Stimulated activated effector memory CD8-positive, alpha-beta T cell treated with anti-CD3 and anti-CD28 coated beads, Interleukin-12 subunit alpha, Interleukin-12 subunit beta, amount 100 ng/mL, for 72 hours (primary cell): ENCODE results near the gene RBFOX2.
"Not testable (repeated sequence)": the region's sequence is repeated elsewhere in the genome, so short reads cannot be mapped to it uniquely, and the experiment has no call there.

ENCODE experiments used
- ATAC-seq: fragments of 150-1000 bp; cut with Tn5 transposase; 2 replicates; pipeline ENCODE4 v1.10.0; 2021
- DNase-seq, 2 donors: peaks; one replicate each; pipeline ENCODE4 v3.0.0; 2021 to 2022; ENCODE audit warnings: low spot score in 2 of 2
- H3K27ac Mint-ChIP-seq: one replicate; pipeline ENCODE4 v1.8.0; 2022; ENCODE audit warnings: mild to moderate bottlenecking, mixed read lengths
- H3K36me3 Mint-ChIP-seq: one replicate; pipeline ENCODE4 v1.8.0; 2022; ENCODE audit warnings: mild to moderate bottlenecking, mixed read lengths
- H3K4me1 Mint-ChIP-seq: one replicate; pipeline ENCODE4 v1.8.0; 2022; ENCODE audit warnings: mixed read lengths
- H3K4me3 Mint-ChIP-seq: one replicate; pipeline ENCODE4 v1.8.0; 2022; ENCODE audit warnings: mild to moderate bottlenecking, mixed read lengths
- H3K9me3 Mint-ChIP-seq: one replicate; pipeline ENCODE4 v1.8.0; 2022; ENCODE audit warnings: mixed read lengths

The RBFOX2 gene

GRCh38 chr22:36022697-36023096, 5.9 kb downstream of the RBFOX2 start:
- Mint-ChIP-seq H3K9me3 (no peaks in the 10 kb centered on the region), H3K27ac (no peak overlapping the region), H3K4me3 (no peak overlapping the region), H3K4me1 (peaks cover 22% of the 10 kb centered on the region), H3K36me3 (no peaks in the 10 kb centered on the region)
- DNase-seq (no peak), ATAC-seq (no peak)

DNA sequence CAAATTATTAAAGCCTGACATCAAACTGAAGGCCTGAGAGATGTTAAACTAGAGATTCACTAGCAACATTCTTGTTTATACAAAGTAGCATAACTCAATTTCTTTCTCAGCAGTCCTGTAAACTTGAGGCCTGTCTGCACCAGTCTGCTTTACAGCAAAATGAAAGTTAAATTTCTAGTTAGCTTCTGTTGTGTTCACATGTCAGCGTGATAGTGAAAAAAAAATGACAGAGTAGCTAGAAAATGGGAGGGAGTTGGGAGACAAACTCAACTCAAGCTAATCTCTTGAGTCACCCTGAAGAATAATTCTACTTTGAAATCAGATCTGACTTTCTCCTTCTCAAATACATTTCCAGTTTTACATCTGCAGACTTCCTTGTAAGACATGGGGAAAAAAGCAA, 6.5 kb downstream of the RBFOX2 start:
- peak; percentile 11 for ATAC-seq
- H3K36me3 Mint-ChIP-seq = no peaks in the 10 kb centered on the region
- H3K4me1 Mint-ChIP-seq = peaks cover 17% of the 10 kb centered on the region
- H3K9me3 Mint-ChIP-seq = no peaks in the 10 kb centered on the region
- no peak overlapping the region for H3K4me3 Mint-ChIP-seq
- DNase-seq = no peak
- H3K27ac Mint-ChIP-seq = no peak overlapping the region

- Mint-ChIP-seq H3K27ac (no peak overlapping the region), H3K36me3 (no peaks in the 10 kb centered on the region), H3K9me3 (no peaks in the 10 kb centered on the region), H3K4me1 (peaks cover 17% of the 10 kb centered on the region), H3K4me3 (no peak overlapping the region)
- DNase-seq (no peak), ATAC-seq (no peak)
Measured at GRCh38 chr22:36021606-36022153, 6.9 kb downstream of the RBFOX2 start.

DNA sequence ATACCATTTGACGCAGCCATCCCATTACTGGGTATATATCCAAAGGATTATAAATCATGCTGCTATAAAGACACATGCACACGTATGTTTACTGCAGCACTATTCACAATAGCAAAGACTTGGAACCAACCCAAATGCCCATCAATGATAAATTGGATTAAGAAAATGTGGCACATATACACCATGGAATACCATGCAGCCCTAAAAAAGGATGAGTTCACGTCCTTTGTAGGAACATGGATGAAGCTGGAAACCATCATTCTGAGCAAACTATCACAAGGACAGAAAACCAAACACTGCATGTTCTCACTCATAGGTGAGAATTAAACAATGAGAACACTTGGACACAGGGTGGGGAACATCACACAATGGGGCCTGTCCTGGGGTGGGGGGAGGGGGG, 7.8 kb downstream of the RBFOX2 start:
- H3K4me1 Mint-ChIP-seq = peaks cover 17% of the 10 kb centered on the region
- not testable (repeated sequence) for H3K4me3 Mint-ChIP-seq, DNase-seq, H3K36me3 Mint-ChIP-seq, H3K27ac Mint-ChIP-seq, H3K9me3 Mint-ChIP-seq, ATAC-seq

- H3K27ac Mint-ChIP-seq = no peak overlapping the region
- peaks cover 11% of the 10 kb centered on the region for H3K4me1 Mint-ChIP-seq
- ATAC-seq (no peak), DNase-seq (no peak)
- no peaks in the 10 kb centered on the region for H3K36me3 Mint-ChIP-seq
- H3K9me3 Mint-ChIP-seq = no peaks in the 10 kb centered on the region
- H3K4me3 Mint-ChIP-seq = no peak overlapping the region
Measured at GRCh38 chr22:36017651-36018091, 11.0 kb downstream of the RBFOX2 start.

- Mint-ChIP-seq H3K9me3 (no peaks in the 10 kb centered on the region), H3K36me3 (no peaks in the 10 kb centered on the region), H3K27ac (no peak overlapping the region), H3K4me1 (peaks cover 6% of the 10 kb centered on the region), H3K4me3 (no peak overlapping the region)
- ATAC-seq = no peak
- no peak for DNase-seq
Measured at GRCh38 chr22:36016684-36017083, 11.9 kb downstream of the RBFOX2 start.

GRCh38 chr22:36015811-36016529, 12.7 kb downstream of the RBFOX2 start:
- DNase-seq (no peak), ATAC-seq (no peak)
- Mint-ChIP-seq H3K4me1 (peaks cover 5% of the 10 kb centered on the region), H3K36me3 (no peaks in the 10 kb centered on the region), H3K9me3 (no peaks in the 10 kb centered on the region), H3K27ac (no peak overlapping the region), H3K4me3 (no peak overlapping the region)

DNA sequence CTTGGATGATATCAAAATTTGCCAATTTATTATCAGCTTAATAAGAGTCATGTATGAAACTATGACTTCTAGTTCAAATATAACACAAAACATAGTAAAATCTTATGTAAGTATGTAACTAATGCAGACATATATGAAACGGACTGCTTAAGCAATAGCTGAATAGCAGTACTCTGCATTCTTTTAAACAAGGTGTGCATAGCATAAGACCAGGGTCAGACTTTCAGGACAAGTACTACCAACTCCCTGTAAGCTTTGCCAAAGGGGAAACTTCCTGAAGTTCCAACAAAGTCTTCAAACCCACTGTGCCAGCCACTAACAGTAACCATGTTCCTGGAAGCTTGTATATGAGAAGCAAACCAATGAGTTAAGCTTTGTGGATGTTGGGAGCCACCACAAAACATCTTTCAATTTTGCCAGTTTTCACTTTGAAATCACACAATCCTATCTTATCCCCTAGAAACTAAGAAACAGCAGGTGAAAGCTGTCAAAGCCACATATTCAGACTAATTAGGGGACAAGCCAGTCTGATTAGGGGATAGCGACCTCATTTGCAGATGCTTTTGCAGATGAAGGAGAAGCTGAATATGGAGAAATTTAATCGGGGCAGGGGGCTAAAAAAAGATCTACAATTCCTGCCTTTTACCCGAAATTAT, 13.3 kb downstream of the RBFOX2 start:
- no peaks in the 10 kb centered on the region for H3K36me3 Mint-ChIP-seq
- peaks cover 5% of the 10 kb centered on the region for H3K4me1 Mint-ChIP-seq
- no peak for DNase-seq
- ATAC-seq = no peak
- no peak overlapping the region for H3K27ac Mint-ChIP-seq
- no peaks in the 10 kb centered on the region for H3K9me3 Mint-ChIP-seq
- H3K4me3 Mint-ChIP-seq = no peak overlapping the region

DNA sequence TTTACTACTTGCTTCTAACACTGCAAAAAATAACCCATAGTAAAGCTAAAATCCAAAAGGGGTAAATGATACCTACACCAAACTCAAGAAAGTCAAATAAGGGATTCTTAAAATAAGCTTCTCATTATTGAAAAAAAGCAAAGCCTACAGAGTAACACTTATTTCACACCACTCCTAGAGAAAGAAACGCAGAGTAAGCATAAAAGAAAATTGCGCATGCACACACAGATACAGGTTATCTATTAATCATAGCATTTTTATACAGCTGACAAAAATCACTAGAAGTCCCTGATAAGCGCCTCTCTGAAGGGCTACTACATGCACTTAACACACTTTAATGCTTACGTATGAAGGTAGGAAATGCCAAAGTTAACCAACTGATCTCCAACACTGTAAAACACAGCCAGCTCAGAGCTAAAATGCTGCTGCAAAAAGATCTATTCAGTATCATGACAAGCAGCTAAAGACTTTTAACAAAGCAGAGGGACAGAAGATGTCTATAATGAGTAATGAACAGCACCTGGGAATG, 14.0 kb downstream of the RBFOX2 start:
- H3K4me1 Mint-ChIP-seq = peaks cover 5% of the 10 kb centered on the region
- no peak overlapping the region for H3K4me3 Mint-ChIP-seq
- H3K36me3 Mint-ChIP-seq = no peaks in the 10 kb centered on the region
- no peaks in the 10 kb centered on the region for H3K9me3 Mint-ChIP-seq
- DNase-seq = no peak
- no peak for ATAC-seq
- H3K27ac Mint-ChIP-seq = no peak overlapping the region

GRCh38 chr22:36012332-36012731, 16.3 kb downstream of the RBFOX2 start:
- Mint-ChIP-seq H3K27ac (no peak overlapping the region), H3K9me3 (no peaks in the 10 kb centered on the region), H3K4me3 (no peak overlapping the region), H3K4me1 (no peaks in the 10 kb centered on the region), H3K36me3 (no peaks in the 10 kb centered on the region)
- DNase-seq = no peak
- no peak for ATAC-seq

DNA sequence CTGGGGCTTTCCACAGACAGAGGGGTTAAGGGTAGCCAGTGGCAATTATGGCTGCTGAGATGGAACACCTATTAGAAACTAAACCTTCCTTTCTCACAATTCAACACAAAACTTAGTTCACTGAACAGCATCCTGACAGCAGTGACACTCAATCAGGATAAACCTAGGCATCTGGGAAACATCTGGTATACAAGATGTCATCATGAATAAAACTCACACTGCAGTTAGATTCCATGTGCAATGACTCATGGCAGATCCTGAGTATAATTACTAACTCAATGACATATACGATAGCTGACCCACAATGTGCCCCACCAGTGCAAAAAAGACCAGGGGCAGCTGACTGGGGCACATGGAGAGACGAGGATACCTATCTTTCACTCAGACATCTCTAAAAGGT, 17.7 kb downstream of the RBFOX2 start:
- Mint-ChIP-seq H3K4me1 (no peaks in the 10 kb centered on the region), H3K9me3 (no peaks in the 10 kb centered on the region), H3K4me3 (no peak overlapping the region), H3K36me3 (no peaks in the 10 kb centered on the region), H3K27ac (no peak overlapping the region)
- DNase-seq (no peak), ATAC-seq (no peak)

GRCh38 chr22:36010090-36010489, 18.5 kb downstream of the RBFOX2 start:
- Mint-ChIP-seq H3K4me3 (no peak overlapping the region), H3K36me3 (no peaks in the 10 kb centered on the region), H3K9me3 (no peaks in the 10 kb centered on the region), H3K27ac (no peak overlapping the region), H3K4me1 (no peaks in the 10 kb centered on the region)
- DNase-seq (no peak), ATAC-seq (no peak)

- DNase-seq = no peak
- Mint-ChIP-seq H3K4me3 (no peak overlapping the region), H3K4me1 (no peaks in the 10 kb centered on the region), H3K27ac (no peak overlapping the region), H3K9me3 (no peaks in the 10 kb centered on the region), H3K36me3 (no peaks in the 10 kb centered on the region)
- ATAC-seq = peak; percentile 54
Measured at GRCh38 chr22:36009085-36009484, 19.5 kb downstream of the RBFOX2 start.

DNA sequence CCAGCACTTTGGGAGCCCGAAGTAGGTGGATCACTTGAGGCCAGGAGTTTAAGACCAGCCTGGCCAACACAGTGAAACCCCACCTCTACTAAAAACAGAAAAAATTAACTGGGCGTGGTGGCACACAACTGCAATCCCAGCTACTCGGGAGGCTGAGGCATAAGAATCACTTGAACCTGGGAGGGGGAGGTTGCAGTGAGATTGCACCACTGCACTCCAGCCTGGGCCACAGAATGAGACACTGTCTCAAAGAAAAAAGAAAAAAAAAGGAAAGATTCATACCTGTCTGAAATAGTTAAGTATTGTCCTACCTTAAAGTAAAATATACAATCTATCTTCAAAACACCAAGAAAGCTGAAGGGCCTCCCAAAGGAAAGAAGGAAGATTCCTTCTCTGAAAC, 20.1 kb downstream of the RBFOX2 start:
- Mint-ChIP-seq H3K9me3 (no peaks in the 10 kb centered on the region), H3K36me3 (no peaks in the 10 kb centered on the region), H3K4me1 (no peaks in the 10 kb centered on the region), H3K4me3 (no peak overlapping the region), H3K27ac (no peak overlapping the region)
- DNase-seq = no peak
- ATAC-seq = no peak

DNA sequence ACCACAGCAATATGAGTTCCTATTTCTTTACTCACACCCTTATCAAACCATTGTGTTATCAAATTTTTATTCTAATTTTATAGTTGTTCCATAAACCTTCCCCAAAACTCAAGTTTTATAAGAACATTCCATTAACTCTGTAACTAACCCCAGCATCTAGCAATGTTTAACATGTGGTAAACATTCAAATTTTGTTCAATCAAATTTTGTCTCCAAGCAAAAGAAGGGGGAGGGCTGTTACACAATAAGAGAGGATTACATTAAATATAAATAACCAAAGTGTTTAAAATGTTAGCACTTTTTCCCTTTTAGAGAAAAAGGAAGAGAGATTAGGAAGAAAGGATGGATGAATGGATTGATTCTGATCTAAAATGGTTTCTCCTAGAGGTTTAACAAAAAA, 20.5 kb downstream of the RBFOX2 start:
- Mint-ChIP-seq H3K27ac (no peak overlapping the region), H3K4me1 (no peaks in the 10 kb centered on the region), H3K36me3 (no peaks in the 10 kb centered on the region), H3K9me3 (no peaks in the 10 kb centered on the region), H3K4me3 (no peak overlapping the region)
- DNase-seq (no peak), ATAC-seq (no peak)
